WTC11 (cell line): ENCODE measurements around the gene EXTL1. TPM values are rescaled to one million over a fixed set of nuclear protein-coding genes. Genes with fewer than 3 reads are reported as not detected.
A peak's percentile ranks its signal among the peaks of the same experiment; 100 is the strongest.

Experiments
- ATAC-seq: fragments of 200-7000 bp; cut with Tn5 transposase; 2 replicates; pipeline ENCODE4 v1.10.0; 2021; ENCODE audit warnings: mild to moderate bottlenecking, moderate library complexity
- CTCF ChIA-PET: fragments of 300-600 bp; sonication (Branson Sonifier 250); formaldehyde crosslinking; loops from one replicate; lab custom pipeline; 2021; ENCODE audit warnings: antibody characterized with exemption; lab: Charles Lee
- POLR2A ChIA-PET: fragments of 350-600 bp; sonication (Branson Sonifier 250); formaldehyde crosslinking; loops from one replicate; lab custom pipeline; 2021; ENCODE audit warnings: antibody characterized with exemption; lab: Charles Lee
- DNase-seq: peaks from one replicate; pipeline ENCODE4 v3.0.0; 2021; ENCODE audit warnings: low spot score
- H3K27ac Mint-ChIP-seq: 2 replicates; pipeline ENCODE4 v1.8.0; 2021; ENCODE audit warnings: mixed read lengths
- H3K27me3 Mint-ChIP-seq: 2 replicates; pipeline ENCODE4 v1.8.0; 2021; ENCODE audit warnings: low read depth, mild to moderate bottlenecking, moderate library complexity, mixed read lengths
- H3K36me3 Mint-ChIP-seq: 2 replicates; pipeline ENCODE4 v1.8.0; 2021; ENCODE audit warnings: mixed read lengths
- H3K4me1 Mint-ChIP-seq: 2 replicates; pipeline ENCODE4 v1.8.0; 2022; ENCODE audit warnings: mixed read lengths
- H3K4me3 Mint-ChIP-seq: 2 replicates; pipeline ENCODE4 v1.8.0; 2021; ENCODE audit warnings: mild to moderate bottlenecking, moderate library complexity, mixed read lengths
- H3K9me3 Mint-ChIP-seq: 2 replicates; pipeline ENCODE4 v1.8.0; 2021; ENCODE audit warnings: mixed read lengths
- ESRRA ChIP-seq: sonication (generic); formaldehyde crosslinking; IDR thresholded peaks from 2 replicates; pipeline ENCODE4 v1.8.1; 2022; ENCODE audit warnings: mild to moderate bottlenecking, missing genetic modification reagents, borderline replicate concordance
- FOXP1 ChIP-seq: sonication (generic); formaldehyde crosslinking; IDR thresholded peaks from 2 replicates; pipeline ENCODE4 v1.8.0; 2022; ENCODE audit warnings: missing genetic modification reagents, mild to moderate bottlenecking, moderate library complexity, borderline replicate concordance
- JAZF1 ChIP-seq: fragments of 250-450 bp; sonication (Bioruptor Pico); IDR thresholded peaks from 2 replicates; pipeline ENCODE4 v1.9.0; 2021; ENCODE audit warnings: moderate library complexity, mild to moderate bottlenecking, inconsistent platforms
- KAT7 ChIP-seq: sonication (generic); formaldehyde crosslinking; IDR thresholded peaks from 2 replicates; pipeline ENCODE4 v1.8.1; 2023; ENCODE audit warnings: missing genetic modification reagents, mild to moderate bottlenecking, borderline replicate concordance
- MXD4 ChIP-seq: fragments of 250-450 bp; sonication (Bioruptor Pico); IDR thresholded peaks from 2 replicates; pipeline ENCODE4 v1.8.0; 2021; ENCODE audit warnings: mild to moderate bottlenecking, moderate library complexity, borderline replicate concordance
- OVOL2 ChIP-seq: fragments of 250-450 bp; sonication (Bioruptor Pico); IDR thresholded peaks from 2 replicates; pipeline ENCODE4 v1.9.0; 2021; ENCODE audit warnings: mild to moderate bottlenecking, borderline replicate concordance
- PRRX2 ChIP-seq: fragments of 250-450 bp; sonication (Bioruptor Pico); IDR thresholded peaks from 2 replicates; pipeline ENCODE4 v1.8.0; 2021; ENCODE audit warnings: mild to moderate bottlenecking
- SMAD4 ChIP-seq: sonication (generic); formaldehyde crosslinking; IDR thresholded peaks from 2 replicates; pipeline ENCODE4 v1.8.0; 2022; ENCODE audit warnings: mild to moderate bottlenecking, missing genetic modification reagents
- SOX15 ChIP-seq: fragments of 250-450 bp; sonication (Bioruptor Pico); IDR thresholded peaks from 2 replicates; pipeline ENCODE4 v1.9.0; 2021; ENCODE audit warnings: mild to moderate bottlenecking
- TP53 ChIP-seq: sonication (generic); formaldehyde crosslinking; IDR thresholded peaks from 2 replicates; pipeline ENCODE4 v1.8.1; 2023; ENCODE audit warnings: mild to moderate bottlenecking, missing genetic modification reagents
- ZBTB21 ChIP-seq: sonication (generic); formaldehyde crosslinking; IDR thresholded peaks from 2 replicates; pipeline ENCODE4 v1.8.1; 2023; ENCODE audit warnings: mild to moderate bottlenecking, missing genetic modification reagents, borderline replicate concordance
- ZNF138 ChIP-seq: sonication (generic); formaldehyde crosslinking; conservative IDR thresholded peaks from 2 replicates; pipeline ENCODE4 v1.8.1; 2022; ENCODE audit warnings: mild to moderate bottlenecking, moderate library complexity, missing genetic modification reagents
- ZNF416 ChIP-seq: fragments of 250-450 bp; sonication (Bioruptor Pico); IDR thresholded peaks from 2 replicates; pipeline ENCODE4 v1.9.0; 2021; ENCODE audit warnings: mild to moderate bottlenecking, inconsistent platforms
- total RNA-seq: library from RNA; stranded (reverse); gene quantifications from 3 replicates; pipeline ENCODE4 v1.2.3, GENCODE V29; 2021
- TF ChIP-seq, protein P1 (sequence below): sonication (generic); formaldehyde crosslinking; IDR thresholded peaks from 2 replicates; pipeline ENCODE4 v1.8.1; 2023; ENCODE audit warnings: mild to moderate bottlenecking, missing genetic modification reagents, moderate library complexity
- TF ChIP-seq, protein P2 (sequence below): fragments of 250-450 bp; sonication (Bioruptor Pico); IDR thresholded peaks from 2 replicates; pipeline ENCODE4 v1.9.0; 2021; ENCODE audit warnings: mild to moderate bottlenecking
- TF ChIP-seq, protein P3 (sequence below): sonication (generic); formaldehyde crosslinking; conservative IDR thresholded peaks from 2 replicates; pipeline ENCODE4 v1.8.1; 2022; ENCODE audit warnings: mild to moderate bottlenecking, missing genetic modification reagents
- TF ChIP-seq, protein P4 (sequence below): fragments of 250-450 bp; sonication (Bioruptor Pico); conservative IDR thresholded peaks from 2 replicates; pipeline ENCODE4 v1.9.0; 2021; ENCODE audit warnings: mild to moderate bottlenecking
- TF ChIP-seq, protein P5 (sequence below): sonication (generic); formaldehyde crosslinking; IDR thresholded peaks from 2 replicates; pipeline ENCODE4 v1.8.1; 2023; ENCODE audit warnings: mild to moderate bottlenecking, missing genetic modification reagents, borderline replicate concordance
- TF ChIP-seq, protein P6 (sequence below): sonication (generic); formaldehyde crosslinking; IDR thresholded peaks from 2 replicates; pipeline ENCODE4 v1.8.1; 2022; ENCODE audit warnings: mild to moderate bottlenecking, moderate library complexity, missing genetic modification reagents

The EXTL1 gene
- total RNA-seq, 1 experiment from 2014 or later: 2.1 TPM

DNA sequence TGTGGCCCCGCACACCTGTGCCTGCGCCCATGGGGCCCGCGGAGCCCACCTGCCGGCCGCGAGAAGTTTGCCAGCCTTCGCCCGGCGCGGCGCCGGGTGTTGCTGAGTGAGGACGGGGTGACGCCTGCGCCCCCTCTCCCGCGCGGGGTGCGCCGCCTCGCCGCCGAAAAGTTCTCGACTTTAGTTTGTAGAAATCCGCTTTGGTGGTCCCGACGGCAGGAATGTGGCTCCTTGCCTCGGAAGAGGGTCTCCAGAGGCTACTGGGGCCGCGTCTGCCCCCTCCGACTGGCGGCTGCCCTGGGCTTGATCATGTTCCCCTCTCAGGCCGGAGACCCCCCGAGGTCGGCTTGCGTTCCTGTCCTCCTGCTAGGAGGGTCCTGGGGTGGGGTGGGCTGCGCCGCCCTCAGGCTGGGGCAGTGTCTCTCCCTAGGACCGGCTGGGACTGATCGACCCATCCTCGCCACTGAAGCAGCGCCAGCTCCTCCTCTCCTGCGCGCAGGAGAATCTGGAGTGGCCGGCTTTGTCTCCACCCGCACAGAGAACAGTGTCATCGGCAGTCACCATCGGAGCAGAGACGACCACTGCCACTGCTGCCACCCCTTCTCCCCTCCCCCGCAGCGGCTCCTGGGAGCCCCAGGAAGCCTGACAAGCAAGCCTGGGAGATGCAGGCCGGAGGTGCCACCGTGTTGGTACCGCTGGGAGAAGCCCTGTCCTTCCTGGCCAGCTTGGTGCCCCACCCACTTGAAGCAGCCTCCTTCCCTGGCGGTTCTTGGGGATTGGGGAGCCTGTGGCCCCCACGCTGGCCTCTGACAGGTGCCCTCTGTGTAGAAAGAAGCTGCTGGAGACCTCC, 24.9 kb downstream of the EXTL1 start (continued):
- TF ChIP-seq FOXP1 (no peak), ESRRA (no peak)

DNA sequence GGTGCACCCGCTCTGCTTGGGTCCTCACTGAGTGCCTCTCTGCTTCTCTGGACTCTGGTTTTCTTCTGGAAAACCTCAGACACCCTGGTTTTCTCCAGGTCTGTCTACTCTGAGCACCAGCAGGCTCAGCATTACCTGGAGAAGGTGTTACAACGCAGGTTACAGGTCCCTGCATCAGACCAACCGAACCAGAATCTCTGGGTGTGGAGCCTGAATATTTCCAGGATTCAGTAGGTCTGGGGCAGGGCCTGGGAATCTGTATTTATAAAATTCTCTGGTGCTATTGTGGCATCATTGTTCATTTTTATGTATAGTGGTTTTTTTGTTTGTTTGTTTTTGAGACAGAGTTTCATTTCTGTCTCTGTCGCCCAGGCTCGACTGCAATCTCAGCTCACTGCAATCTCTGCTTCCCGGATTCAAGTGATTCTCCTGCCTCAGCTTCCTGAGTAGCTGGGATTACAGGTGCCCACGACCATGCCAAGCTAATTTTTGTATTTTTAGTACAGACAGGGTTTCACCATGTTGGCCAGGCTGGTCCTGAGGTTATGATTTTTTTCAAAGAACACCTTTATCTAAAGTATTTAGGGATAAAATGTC, 25.8 kb downstream of the EXTL1 start:
- ATAC-seq (no peak), DNase-seq (no peak)
- Mint-ChIP-seq H3K4me3 (peak overlapping the region; percentile 59; the same call in 1 of the 2 replicates), H3K36me3 (no peaks in the 10 kb centered on the region), H3K27ac (no peak overlapping the region), H3K9me3 (no peaks in the 10 kb centered on the region)
- CTCF ChIA-PET: interaction anchor here (0.7 to 3.5 kb wide), 2 partner anchors 98 to 1684 kb away, joined by 3 to 15 read pairs; no protein-coding TSS in a partner anchor
- TF ChIP-seq, protein P1, sequence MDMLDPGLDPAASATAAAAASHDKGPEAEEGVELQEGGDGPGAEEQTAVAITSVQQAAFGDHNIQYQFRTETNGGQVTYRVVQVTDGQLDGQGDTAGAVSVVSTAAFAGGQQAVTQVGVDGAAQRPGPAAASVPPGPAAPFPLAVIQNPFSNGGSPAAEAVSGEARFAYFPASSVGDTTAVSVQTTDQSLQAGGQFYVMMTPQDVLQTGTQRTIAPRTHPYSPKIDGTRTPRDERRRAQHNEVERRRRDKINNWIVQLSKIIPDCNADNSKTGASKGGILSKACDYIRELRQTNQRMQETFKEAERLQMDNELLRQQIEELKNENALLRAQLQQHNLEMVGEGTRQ: no peak
- TF ChIP-seq SMAD4 (CRISPR knock-in tag): no peak
- TF ChIP-seq, protein P2, sequence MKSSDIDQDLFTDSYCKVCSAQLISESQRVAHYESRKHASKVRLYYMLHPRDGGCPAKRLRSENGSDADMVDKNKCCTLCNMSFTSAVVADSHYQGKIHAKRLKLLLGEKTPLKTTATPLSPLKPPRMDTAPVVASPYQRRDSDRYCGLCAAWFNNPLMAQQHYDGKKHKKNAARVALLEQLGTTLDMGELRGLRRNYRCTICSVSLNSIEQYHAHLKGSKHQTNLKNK (CRISPR knock-in tag): no peak
- no peak for TF ChIP-seq FOXP1
- no peak for TF ChIP-seq JAZF1
- TF ChIP-seq ZNF138: no peak
- TF ChIP-seq, protein P3, sequence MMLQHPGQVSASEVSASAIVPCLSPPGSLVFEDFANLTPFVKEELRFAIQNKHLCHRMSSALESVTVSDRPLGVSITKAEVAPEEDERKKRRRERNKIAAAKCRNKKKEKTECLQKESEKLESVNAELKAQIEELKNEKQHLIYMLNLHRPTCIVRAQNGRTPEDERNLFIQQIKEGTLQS (CRISPR knock-in tag): no peak
- TF ChIP-seq, protein P4, sequence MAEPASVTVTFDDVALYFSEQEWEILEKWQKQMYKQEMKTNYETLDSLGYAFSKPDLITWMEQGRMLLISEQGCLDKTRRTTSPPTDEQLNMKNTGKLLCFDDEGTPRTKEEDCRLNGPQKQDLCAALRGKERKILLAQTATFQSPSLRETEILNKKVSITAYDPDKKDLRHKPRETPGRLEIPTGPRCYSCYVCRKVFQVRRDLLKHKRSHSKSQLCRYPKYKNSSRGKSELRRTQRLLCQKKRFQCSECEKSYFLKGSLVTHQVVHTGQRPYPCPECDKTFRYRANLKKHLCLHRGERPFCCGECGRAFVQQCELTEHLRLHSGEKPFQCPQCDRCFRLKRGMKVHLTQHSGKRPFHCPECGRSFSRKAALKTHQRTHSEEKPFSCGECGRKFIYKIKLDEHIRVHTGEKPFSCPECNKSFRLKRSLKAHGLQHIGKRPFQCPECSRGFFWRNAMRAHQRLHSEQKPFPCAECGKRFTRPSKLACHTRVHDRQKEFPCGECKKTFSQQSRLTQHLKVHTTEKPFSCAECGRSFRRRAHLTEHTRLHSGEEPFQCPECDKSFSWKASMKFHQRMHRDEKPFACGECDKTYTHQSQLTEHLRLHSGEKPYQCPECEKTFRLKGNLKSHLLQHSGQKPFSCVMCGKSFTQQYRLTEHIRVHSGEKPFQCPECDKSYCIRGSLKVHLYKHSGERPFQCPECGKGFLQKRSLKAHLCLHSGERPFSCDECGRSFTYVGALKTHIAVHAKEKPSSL (CRISPR knock-in tag): no peak
- TF ChIP-seq KAT7 (CRISPR knock-in tag): no peak
- TF ChIP-seq, protein P5, sequence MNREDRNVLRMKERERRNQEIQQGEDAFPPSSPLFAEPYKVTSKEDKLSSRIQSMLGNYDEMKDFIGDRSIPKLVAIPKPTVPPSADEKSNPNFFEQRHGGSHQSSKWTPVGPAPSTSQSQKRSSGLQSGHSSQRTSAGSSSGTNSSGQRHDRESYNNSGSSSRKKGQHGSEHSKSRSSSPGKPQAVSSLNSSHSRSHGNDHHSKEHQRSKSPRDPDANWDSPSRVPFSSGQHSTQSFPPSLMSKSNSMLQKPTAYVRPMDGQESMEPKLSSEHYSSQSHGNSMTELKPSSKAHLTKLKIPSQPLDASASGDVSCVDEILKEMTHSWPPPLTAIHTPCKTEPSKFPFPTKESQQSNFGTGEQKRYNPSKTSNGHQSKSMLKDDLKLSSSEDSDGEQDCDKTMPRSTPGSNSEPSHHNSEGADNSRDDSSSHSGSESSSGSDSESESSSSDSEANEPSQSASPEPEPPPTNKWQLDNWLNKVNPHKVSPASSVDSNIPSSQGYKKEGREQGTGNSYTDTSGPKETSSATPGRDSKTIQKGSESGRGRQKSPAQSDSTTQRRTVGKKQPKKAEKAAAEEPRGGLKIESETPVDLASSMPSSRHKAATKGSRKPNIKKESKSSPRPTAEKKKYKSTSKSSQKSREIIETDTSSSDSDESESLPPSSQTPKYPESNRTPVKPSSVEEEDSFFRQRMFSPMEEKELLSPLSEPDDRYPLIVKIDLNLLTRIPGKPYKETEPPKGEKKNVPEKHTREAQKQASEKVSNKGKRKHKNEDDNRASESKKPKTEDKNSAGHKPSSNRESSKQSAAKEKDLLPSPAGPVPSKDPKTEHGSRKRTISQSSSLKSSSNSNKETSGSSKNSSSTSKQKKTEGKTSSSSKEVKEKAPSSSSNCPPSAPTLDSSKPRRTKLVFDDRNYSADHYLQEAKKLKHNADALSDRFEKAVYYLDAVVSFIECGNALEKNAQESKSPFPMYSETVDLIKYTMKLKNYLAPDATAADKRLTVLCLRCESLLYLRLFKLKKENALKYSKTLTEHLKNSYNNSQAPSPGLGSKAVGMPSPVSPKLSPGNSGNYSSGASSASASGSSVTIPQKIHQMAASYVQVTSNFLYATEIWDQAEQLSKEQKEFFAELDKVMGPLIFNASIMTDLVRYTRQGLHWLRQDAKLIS (CRISPR knock-in tag): no peak
- no peak for TF ChIP-seq TP53 (CRISPR knock-in tag)
- no peak for TF ChIP-seq SOX15 (CRISPR knock-in tag)
- TF ChIP-seq, protein P6, sequence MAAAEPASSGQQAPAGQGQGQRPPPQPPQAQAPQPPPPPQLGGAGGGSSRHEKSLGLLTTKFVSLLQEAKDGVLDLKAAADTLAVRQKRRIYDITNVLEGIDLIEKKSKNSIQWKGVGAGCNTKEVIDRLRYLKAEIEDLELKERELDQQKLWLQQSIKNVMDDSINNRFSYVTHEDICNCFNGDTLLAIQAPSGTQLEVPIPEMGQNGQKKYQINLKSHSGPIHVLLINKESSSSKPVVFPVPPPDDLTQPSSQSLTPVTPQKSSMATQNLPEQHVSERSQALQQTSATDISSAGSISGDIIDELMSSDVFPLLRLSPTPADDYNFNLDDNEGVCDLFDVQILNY (CRISPR knock-in tag): no peak
- TF ChIP-seq ZBTB21: no peak
- TF ChIP-seq ZNF416 (CRISPR knock-in tag): no peak
- no peak for TF ChIP-seq MXD4 (CRISPR knock-in tag)
- no peak for TF ChIP-seq OVOL2 (CRISPR knock-in tag)
- no peak for TF ChIP-seq PRRX2 (CRISPR knock-in tag)
- TF ChIP-seq, all 79 proteins: peak for 0
- Mint-ChIP-seq H3K27me3 (peaks cover 94% of the 10 kb centered on the region), H3K4me1 (peaks cover 3% of the 10 kb centered on the region)
- POLR2A ChIA-PET: interaction anchor here (0.7 kb wide), 1 partner anchor 27 kb away, joined by 3 read pairs; no protein-coding TSS in a partner anchor
